ENCODE measurements around the gene SERTM1. TPM values are rescaled to one million over a fixed set of nuclear protein-coding genes. Genes with fewer than 3 reads are reported as not detected.

Gene SERTM1
- not detected for total RNA-seq
- not detected for polyA plus RNA-seq

- Mint-ChIP-seq H3K9me3 (peaks cover 0 to 10% (median 2%) of the 10 kb centered on the region in 7 donors), H3K4me3 (no peak within 1 kb of the TSS), H3K27me3 (peaks cover 29% of the 10 kb centered on the region), H3K4me1 (peaks cover 0 to 3% (median 0%) of the 10 kb centered on the region in 4 donors), H3K27ac (no peak within 1 kb of the TSS), H3K36me3 (no peaks in the 10 kb centered on the region)
- ATAC-seq (ENCODE audit: low read depth in 2 of 2), result no peak
- DNase-seq, result no peak
- no peak within 1 kb of the TSS for H3K4me3 ChIP-seq (ENCODE audit: low read depth, low read length)
- H3K9me3 ChIP-seq (ENCODE audit: control insufficient read depth in 2 of 2, low read length in 2 of 2), result no peaks in the 10 kb centered on the region
- H3K27ac ChIP-seq (ENCODE audit: insufficient read depth, low read length, poor library complexity, severe bottlenecking), result no peak within 1 kb of the TSS
- no peaks in the 10 kb centered on the region for H3K36me3 ChIP-seq (ENCODE audit: control insufficient read depth, insufficient read depth, low read length)
- H3K27me3 ChIP-seq (ENCODE audit: control insufficient read depth, insufficient read depth, low read length), result peaks cover 9% of the 10 kb centered on the region
- no peaks in the 10 kb centered on the region for H3K4me1 ChIP-seq (ENCODE audit: control insufficient read depth, insufficient read depth, low read length, poor library complexity, severe bottlenecking)
These were observed at the start of gene SERTM1 for GRCh38 chr13:36673838-36674326. SERTM1 (plus strand) TSS chr13:36674020; CDS start chr13:36695079, 21,059 bp downstream.

- Mint-ChIP-seq H3K4me3 (no peak overlapping the region), H3K4me1 (no peaks in the 10 kb centered on the region), H3K9me3 (peaks cover 0 to 2% (median 0%) of the 10 kb centered on the region in 7 donors), H3K27me3 (no peaks in the 10 kb centered on the region), H3K36me3 (no peaks in the 10 kb centered on the region), H3K27ac (no peak overlapping the region)
- Histone ChIP-seq H3K27me3 (ENCODE audit: control insufficient read depth, insufficient read depth, low read length) (no peaks in the 10 kb centered on the region), H3K4me3 (ENCODE audit: low read depth, low read length) (no peak overlapping the region), H3K36me3 (ENCODE audit: control insufficient read depth, insufficient read depth, low read length) (no peaks in the 10 kb centered on the region), H3K27ac (ENCODE audit: insufficient read depth, low read length, poor library complexity, severe bottlenecking) (no peak overlapping the region), H3K4me1 (ENCODE audit: control insufficient read depth, insufficient read depth, low read length, poor library complexity, severe bottlenecking) (no peaks in the 10 kb centered on the region), H3K9me3 (ENCODE audit: control insufficient read depth in 2 of 2, low read length in 2 of 2) (no peaks in the 10 kb centered on the region)
- ATAC-seq (ENCODE audit: low read depth in 2 of 2), result no peak
- no peak for DNase-seq
These were observed 45.3 kb upstream of the SERTM1 start for GRCh38 chr13:36628377-36629056.

GRCh38 chr13:36629057-36629385 lies 44.8 kb upstream of the SERTM1 start:
- Mint-ChIP-seq H3K27me3 (no peaks in the 10 kb centered on the region), H3K36me3 (no peaks in the 10 kb centered on the region), H3K9me3 (peaks cover 0 to 2% (median 0%) of the 10 kb centered on the region in 7 donors), H3K4me3 (no peak overlapping the region), H3K4me1 (no peaks in the 10 kb centered on the region), H3K27ac (no peak overlapping the region)
- Histone ChIP-seq H3K27me3 (ENCODE audit: control insufficient read depth, insufficient read depth, low read length) (no peaks in the 10 kb centered on the region), H3K4me3 (ENCODE audit: low read depth, low read length) (no peak overlapping the region), H3K27ac (ENCODE audit: insufficient read depth, low read length, poor library complexity, severe bottlenecking) (no peak overlapping the region), H3K4me1 (ENCODE audit: control insufficient read depth, insufficient read depth, low read length, poor library complexity, severe bottlenecking) (no peaks in the 10 kb centered on the region), H3K9me3 (ENCODE audit: control insufficient read depth in 2 of 2, low read length in 2 of 2) (no peaks in the 10 kb centered on the region), H3K36me3 (ENCODE audit: control insufficient read depth, insufficient read depth, low read length) (no peaks in the 10 kb centered on the region)
- ATAC-seq (ENCODE audit: low read depth in 2 of 2), result no peak
- no peak for DNase-seq

GRCh38 chr13:36630181-36630803 lies 43.5 kb upstream of the SERTM1 start:
- Histone ChIP-seq H3K9me3 (ENCODE audit: control insufficient read depth in 2 of 2, low read length in 2 of 2) (no peaks in the 10 kb centered on the region), H3K36me3 (ENCODE audit: control insufficient read depth, insufficient read depth, low read length) (no peaks in the 10 kb centered on the region), H3K4me1 (ENCODE audit: control insufficient read depth, insufficient read depth, low read length, poor library complexity, severe bottlenecking) (no peaks in the 10 kb centered on the region), H3K27me3 (ENCODE audit: control insufficient read depth, insufficient read depth, low read length) (no peaks in the 10 kb centered on the region), H3K4me3 (ENCODE audit: low read depth, low read length) (no peak overlapping the region), H3K27ac (ENCODE audit: insufficient read depth, low read length, poor library complexity, severe bottlenecking) (no peak overlapping the region)
- H3K4me3 Mint-ChIP-seq, result no peak overlapping the region
- no peaks in the 10 kb centered on the region for H3K36me3 Mint-ChIP-seq
- peaks cover 0 to 3% (median 0%) of the 10 kb centered on the region in 7 donors for H3K9me3 Mint-ChIP-seq
- H3K4me1 Mint-ChIP-seq, result no peaks in the 10 kb centered on the region
- H3K27ac Mint-ChIP-seq, result no peak overlapping the region
- DNase-seq, result no peak
- ATAC-seq (ENCODE audit: low read depth in 2 of 2), result no peak
- no peaks in the 10 kb centered on the region for H3K27me3 Mint-ChIP-seq

- Mint-ChIP-seq H3K27ac (no peak overlapping the region), H3K4me3 (no peak overlapping the region), H3K9me3 (peaks cover 0 to 5% (median 2%) of the 10 kb centered on the region in 7 donors), H3K36me3 (no peaks in the 10 kb centered on the region), H3K27me3 (no peaks in the 10 kb centered on the region), H3K4me1 (no peaks in the 10 kb centered on the region)
- Histone ChIP-seq H3K36me3 (ENCODE audit: control insufficient read depth, insufficient read depth, low read length) (no peaks in the 10 kb centered on the region), H3K9me3 (ENCODE audit: control insufficient read depth in 2 of 2, low read length in 2 of 2) (no peaks in the 10 kb centered on the region), H3K27me3 (ENCODE audit: control insufficient read depth, insufficient read depth, low read length) (no peaks in the 10 kb centered on the region), H3K4me3 (ENCODE audit: low read depth, low read length) (no peak overlapping the region), H3K4me1 (ENCODE audit: control insufficient read depth, insufficient read depth, low read length, poor library complexity, severe bottlenecking) (no peaks in the 10 kb centered on the region), H3K27ac (ENCODE audit: insufficient read depth, low read length, poor library complexity, severe bottlenecking) (no peak overlapping the region)
- DNase-seq (no peak), ATAC-seq (ENCODE audit: low read depth in 2 of 2) (no peak)
These were observed 34.2 kb upstream of the SERTM1 start for GRCh38 chr13:36639610-36640009.

- no peak for ATAC-seq (ENCODE audit: low read depth in 2 of 2)
- Mint-ChIP-seq H3K36me3 (no peaks in the 10 kb centered on the region), H3K4me3 (no peak overlapping the region), H3K9me3 (peaks cover 0 to 5% (median 0%) of the 10 kb centered on the region in 7 donors), H3K27ac (no peak overlapping the region), H3K27me3 (no peaks in the 10 kb centered on the region), H3K4me1 (no peaks in the 10 kb centered on the region)
- Histone ChIP-seq H3K9me3 (ENCODE audit: control insufficient read depth in 2 of 2, low read length in 2 of 2) (no peaks in the 10 kb centered on the region), H3K36me3 (ENCODE audit: control insufficient read depth, insufficient read depth, low read length) (no peaks in the 10 kb centered on the region), H3K4me3 (ENCODE audit: low read depth, low read length) (no peak overlapping the region), H3K27me3 (ENCODE audit: control insufficient read depth, insufficient read depth, low read length) (no peaks in the 10 kb centered on the region), H3K27ac (ENCODE audit: insufficient read depth, low read length, poor library complexity, severe bottlenecking) (no peak overlapping the region), H3K4me1 (ENCODE audit: control insufficient read depth, insufficient read depth, low read length, poor library complexity, severe bottlenecking) (no peaks in the 10 kb centered on the region)
- no peak for DNase-seq
These were observed 23.2 kb upstream of the SERTM1 start for GRCh38 chr13:36650611-36651010.

- ATAC-seq (ENCODE audit: low read depth in 2 of 2), result no peak
- H3K36me3 ChIP-seq (ENCODE audit: control insufficient read depth, insufficient read depth, low read length), result no peaks in the 10 kb centered on the region
- Mint-ChIP-seq H3K27ac (no peak overlapping the region), H3K9me3 (peaks cover 0 to 7% (median 2%) of the 10 kb centered on the region in 7 donors), H3K27me3 (no peaks in the 10 kb centered on the region), H3K4me3 (no peak overlapping the region), H3K36me3 (no peaks in the 10 kb centered on the region), H3K4me1 (no peaks in the 10 kb centered on the region)
- H3K27ac ChIP-seq (ENCODE audit: insufficient read depth, low read length, poor library complexity, severe bottlenecking), result no peak overlapping the region
- H3K4me1 ChIP-seq (ENCODE audit: control insufficient read depth, insufficient read depth, low read length, poor library complexity, severe bottlenecking), result no peaks in the 10 kb centered on the region
- no peak overlapping the region for H3K4me3 ChIP-seq (ENCODE audit: low read depth, low read length)
- no peaks in the 10 kb centered on the region for H3K27me3 ChIP-seq (ENCODE audit: control insufficient read depth, insufficient read depth, low read length)
- no peak for DNase-seq
- H3K9me3 ChIP-seq (ENCODE audit: control insufficient read depth in 2 of 2, low read length in 2 of 2), result no peaks in the 10 kb centered on the region
These were observed 8.2 kb upstream of the SERTM1 start for GRCh38 chr13:36665630-36666029.

Measured in CD4-positive, CD25-positive, alpha-beta regulatory T cell (primary cell).